ENCODE measurements around the gene PRKAR1B.

Gene PRKAR1B

GRCh38 chr7:516216-516605 is 210.9 kb downstream of the PRKAR1B start:
- no peak for DNase-seq (ENCODE audit: low read depth)
- TF ChIP-seq, protein P1, sequence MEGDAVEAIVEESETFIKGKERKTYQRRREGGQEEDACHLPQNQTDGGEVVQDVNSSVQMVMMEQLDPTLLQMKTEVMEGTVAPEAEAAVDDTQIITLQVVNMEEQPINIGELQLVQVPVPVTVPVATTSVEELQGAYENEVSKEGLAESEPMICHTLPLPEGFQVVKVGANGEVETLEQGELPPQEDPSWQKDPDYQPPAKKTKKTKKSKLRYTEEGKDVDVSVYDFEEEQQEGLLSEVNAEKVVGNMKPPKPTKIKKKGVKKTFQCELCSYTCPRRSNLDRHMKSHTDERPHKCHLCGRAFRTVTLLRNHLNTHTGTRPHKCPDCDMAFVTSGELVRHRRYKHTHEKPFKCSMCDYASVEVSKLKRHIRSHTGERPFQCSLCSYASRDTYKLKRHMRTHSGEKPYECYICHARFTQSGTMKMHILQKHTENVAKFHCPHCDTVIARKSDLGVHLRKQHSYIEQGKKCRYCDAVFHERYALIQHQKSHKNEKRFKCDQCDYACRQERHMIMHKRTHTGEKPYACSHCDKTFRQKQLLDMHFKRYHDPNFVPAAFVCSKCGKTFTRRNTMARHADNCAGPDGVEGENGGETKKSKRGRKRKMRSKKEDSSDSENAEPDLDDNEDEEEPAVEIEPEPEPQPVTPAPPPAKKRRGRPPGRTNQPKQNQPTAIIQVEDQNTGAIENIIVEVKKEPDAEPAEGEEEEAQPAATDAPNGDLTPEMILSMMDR (IDR thresholded peaks at IDR 0.05; ENCODE audit: insufficient read depth, low read depth, low read length, missing control alignments) = no peak
- peak overlapping the region; percentile 32 for H3K4me3 ChIP-seq (ENCODE audit: low read length)

- H3K4me3 ChIP-seq (ENCODE audit: low read length) = no peak overlapping the region
These were observed 211.5 kb downstream of the PRKAR1B start for GRCh38 chr7:515628-516027.

DNA sequence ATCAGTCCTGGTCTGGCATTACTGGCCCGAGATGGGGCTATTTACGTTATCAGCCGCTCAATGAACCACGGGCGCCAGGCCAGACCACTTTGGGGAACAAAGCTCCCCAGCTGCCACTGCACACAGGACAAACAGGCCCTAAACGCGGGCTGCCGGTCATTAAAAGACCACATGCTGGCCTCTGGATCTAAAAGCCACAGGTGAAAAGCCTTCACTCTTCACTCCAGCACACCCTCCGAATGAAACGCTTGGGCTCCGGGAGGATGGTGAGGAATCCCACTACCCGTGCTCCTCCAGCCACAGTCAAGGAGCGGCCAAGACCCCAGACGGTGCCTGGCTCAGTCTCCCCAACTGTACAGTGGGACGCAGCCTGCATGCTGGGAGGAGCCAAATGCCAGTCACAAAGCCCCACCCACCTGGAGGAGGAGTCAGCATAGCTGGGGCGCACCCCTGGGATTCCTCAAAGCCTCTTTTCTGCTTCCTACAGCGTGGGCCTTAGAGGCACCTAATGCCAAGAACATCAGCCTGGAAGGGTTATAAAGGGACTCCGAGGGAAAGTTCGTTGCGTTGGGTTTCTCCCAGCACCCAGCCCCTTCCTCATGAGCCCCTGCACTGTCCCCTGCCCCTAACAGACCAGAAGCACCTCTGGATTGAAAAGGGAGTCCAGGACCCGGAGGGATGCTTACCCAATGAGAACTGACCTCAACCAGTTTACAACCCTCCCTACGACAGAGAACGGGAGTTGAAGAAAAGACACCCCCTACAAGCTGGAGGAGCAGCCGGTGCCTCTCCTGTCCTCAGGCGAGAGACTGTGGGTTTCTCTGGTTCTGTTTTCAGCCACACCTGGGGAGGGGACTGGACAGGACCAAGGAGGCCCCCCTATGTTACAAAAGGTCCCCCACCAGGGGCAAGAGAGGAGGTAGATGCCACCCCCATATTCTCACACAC is 212.2 kb downstream of the PRKAR1B start:
- peak; percentile 85 for DNase-seq (ENCODE audit: low read depth)
- TF ChIP-seq, protein P1 (IDR thresholded peaks at IDR 0.05; ENCODE audit: insufficient read depth, low read depth, low read length, missing control alignments) = no peak
- H3K4me3 ChIP-seq (ENCODE audit: low read length) = no peak overlapping the region

More at GRCh38 chr7:515628-516027, 211.5 kb downstream of the PRKAR1B start:
- TF ChIP-seq, protein P1 (IDR thresholded peaks at IDR 0.05; ENCODE audit: insufficient read depth, low read depth, low read length, missing control alignments) = no peak
- no peak for DNase-seq (ENCODE audit: low read depth)

- no peak overlapping the region for H3K4me3 ChIP-seq (ENCODE audit: low read length)
- DNase-seq (ENCODE audit: low read depth) = no peak
- TF ChIP-seq, protein P1 (IDR thresholded peaks at IDR 0.05; ENCODE audit: insufficient read depth, low read depth, low read length, missing control alignments) = no peak
These were observed 212.8 kb downstream of the PRKAR1B start for GRCh38 chr7:514242-514641.

DNA sequence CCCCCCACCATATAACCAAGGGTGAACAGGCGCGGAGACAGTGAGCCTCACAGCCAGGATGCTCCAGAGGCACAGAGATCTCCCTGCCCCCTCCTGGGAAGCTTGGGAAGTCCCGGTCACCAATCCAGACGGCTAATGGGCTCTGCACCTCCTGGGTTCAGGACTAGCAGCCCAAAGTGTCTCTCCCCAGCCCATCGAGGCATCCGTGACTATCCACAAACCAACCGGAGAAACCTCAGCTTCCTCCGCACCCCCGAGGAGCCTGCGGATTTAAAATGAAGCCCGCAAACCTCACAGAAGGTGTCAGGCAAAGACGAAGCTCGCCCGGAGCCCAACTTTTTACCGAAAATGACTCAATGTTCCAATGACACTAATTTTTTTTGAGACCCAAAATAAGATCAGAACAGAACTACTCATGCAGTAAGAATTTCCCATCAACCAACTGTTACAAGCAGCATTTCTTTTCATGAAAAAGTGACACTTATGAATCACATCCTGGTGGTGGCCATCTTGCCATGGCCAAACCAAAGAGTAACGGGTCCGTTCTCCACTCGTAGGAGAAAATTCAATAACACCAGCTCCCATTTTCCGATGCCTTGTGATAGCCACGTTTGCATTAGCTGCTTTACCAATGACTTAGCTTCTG is 213.4 kb downstream of the PRKAR1B start:
- peak; percentile 47 for DNase-seq (ENCODE audit: low read depth)
- TF ChIP-seq, protein P1 (IDR thresholded peaks at IDR 0.05; ENCODE audit: insufficient read depth, low read depth, low read length, missing control alignments) = peak; percentile 36
- no peak overlapping the region for H3K4me3 ChIP-seq (ENCODE audit: low read length)

- peak; percentile 37 for DNase-seq (ENCODE audit: low read depth)
- no peak overlapping the region for H3K4me3 ChIP-seq (ENCODE audit: low read length)
- TF ChIP-seq, protein P1 (IDR thresholded peaks at IDR 0.05; ENCODE audit: insufficient read depth, low read depth, low read length, missing control alignments) = no peak
These were observed 214.4 kb downstream of the PRKAR1B start for GRCh38 chr7:512541-513311.
